Measurements from ENCODE around the gene SORCS2.

SORCS2 gene

DNA sequence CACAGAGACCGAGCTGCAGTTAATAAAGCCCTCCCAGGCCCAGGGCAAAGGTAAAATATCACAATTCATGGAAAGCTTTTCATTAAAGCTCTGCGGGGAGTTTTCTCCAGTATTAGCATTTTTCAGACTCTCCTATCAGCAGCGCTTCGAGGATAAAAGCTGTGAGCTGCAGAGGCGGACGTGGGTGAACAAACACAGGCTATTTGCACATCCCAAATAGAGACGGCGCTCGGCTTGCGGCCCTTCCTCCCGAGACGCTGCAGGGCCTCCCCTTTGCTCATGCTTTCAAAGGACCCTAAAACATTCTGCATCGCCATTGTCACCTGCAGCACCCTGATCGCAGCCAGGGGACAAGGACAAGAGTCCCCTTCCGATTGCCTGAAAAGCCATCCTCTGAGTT is 97.3 kb downstream of the SORCS2 start:
- DNase-seq (ENCODE audit: low read depth): no peak

DNA sequence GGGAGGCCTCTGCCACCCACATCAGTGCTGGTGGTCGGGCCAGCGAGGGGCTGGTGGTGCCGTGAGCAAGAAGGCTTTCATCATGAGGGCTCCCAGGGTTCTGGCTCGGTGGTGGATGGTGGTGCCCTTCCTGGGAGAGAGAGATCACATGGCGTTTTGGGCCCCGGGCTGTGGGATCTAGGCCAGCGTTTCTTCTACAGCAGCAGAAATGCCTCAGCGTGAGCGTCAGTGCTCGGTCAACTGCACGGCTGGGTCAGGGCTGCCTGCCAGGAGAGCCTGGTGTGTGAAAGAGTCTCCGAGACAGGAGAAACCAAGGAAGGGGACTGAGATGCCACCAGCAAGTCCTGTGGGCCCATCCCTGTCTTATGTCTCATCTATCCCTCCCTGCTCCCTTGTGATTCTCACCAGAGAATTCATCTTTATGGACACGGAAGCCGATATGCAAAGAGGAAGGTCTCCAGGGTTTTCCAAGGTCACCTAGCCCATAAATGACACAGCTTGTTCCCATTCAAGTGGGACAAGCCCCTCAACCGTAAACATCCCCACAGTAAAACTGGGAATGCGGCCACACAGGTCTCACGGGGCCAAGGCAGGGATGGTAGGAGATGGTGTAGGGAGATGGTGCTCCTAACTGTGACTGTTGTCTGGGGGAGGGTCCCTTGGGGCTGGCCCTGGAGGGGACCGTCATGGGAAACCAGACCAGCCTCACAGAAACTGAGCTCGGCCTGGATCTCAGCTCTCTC is 99.2 kb downstream of the SORCS2 start:
- DNase-seq (ENCODE audit: low read depth): no peak

DNA sequence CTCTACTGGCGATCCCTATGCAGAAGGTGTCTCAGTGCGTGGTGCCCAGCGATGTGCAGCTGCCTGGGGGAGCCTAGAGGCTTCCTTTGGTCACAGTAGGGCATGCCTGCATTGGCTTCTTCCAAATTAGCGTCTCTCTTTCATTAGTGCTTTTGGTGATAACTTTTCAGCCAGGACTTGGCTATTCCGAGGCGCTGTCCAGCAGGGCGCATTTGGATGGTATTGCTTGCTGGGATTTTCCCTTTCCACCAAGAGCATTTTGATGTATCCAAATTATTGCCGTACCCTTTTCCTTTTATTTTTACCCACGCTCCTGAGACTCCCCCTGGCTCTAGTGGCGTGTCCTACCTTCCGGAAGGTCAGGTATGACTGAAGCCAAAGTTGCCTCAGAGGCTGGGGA is 101.4 kb downstream of the SORCS2 start:
- DNase-seq (ENCODE audit: low read depth): no peak

DNA sequence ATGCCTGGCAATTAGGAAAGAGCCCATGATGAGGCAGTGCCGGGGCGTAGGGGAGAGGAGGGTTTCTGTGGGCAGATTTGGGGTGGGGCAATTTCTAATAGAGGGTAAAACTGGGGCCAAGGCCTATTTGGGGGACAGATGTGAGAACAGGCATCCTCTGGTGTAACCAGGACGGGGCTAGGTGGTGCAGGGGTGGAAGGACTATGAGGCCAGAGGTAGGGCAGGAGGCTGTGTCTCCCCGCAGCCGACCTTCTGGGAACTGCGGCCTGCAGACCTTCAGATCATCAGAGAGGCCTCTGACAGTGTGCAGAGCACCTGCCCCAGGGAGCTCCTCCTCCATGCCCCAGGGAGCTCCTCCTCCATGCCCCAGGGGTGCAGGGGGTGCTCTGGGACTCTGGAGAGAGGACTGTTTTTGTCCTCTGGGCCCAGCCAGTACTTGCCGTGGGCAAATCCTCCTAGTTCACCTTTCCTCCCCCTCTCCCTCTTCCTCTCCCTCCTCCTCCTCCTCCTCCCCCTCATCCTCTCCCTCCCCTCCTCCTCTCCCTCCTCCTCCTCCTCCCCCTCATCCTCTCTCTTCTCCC is 101.9 kb downstream of the SORCS2 start:
- no peak for DNase-seq (ENCODE audit: low read depth)

DNA sequence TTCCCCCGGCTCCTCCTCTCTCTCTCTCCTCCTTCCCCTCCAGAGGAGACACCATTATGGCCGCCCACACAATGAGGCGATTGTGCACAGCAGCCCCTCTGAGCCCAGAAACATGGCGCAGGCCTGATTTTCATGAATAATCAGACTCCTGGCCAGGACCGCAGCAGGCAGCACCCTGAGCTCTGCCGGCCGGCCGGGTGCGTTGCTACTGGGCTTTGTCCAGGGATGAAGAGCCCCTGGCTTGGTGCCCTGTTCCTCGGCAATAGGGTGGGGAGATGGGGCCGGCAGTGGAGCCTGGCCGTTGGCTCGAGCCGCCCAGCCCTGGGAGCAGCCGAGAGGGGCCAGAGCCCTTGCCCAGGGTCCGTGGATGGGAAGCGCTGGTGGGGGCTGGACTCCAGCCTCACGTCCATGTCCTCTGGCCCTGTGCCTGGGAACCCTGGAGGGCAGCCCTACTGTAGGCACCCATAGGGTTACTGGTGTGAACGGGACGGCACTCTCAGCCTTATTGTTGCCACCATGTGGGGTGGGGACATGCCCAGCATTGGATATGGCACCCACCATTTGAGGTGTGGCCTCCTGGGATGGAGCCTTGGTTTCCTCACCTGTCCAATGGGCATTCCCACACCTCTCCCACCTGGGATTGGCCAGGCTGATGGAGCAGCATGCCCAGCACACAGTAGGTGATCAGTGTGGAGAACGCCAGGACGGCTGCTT is 103.0 kb downstream of the SORCS2 start:
- no peak for DNase-seq (ENCODE audit: low read depth)

DNA sequence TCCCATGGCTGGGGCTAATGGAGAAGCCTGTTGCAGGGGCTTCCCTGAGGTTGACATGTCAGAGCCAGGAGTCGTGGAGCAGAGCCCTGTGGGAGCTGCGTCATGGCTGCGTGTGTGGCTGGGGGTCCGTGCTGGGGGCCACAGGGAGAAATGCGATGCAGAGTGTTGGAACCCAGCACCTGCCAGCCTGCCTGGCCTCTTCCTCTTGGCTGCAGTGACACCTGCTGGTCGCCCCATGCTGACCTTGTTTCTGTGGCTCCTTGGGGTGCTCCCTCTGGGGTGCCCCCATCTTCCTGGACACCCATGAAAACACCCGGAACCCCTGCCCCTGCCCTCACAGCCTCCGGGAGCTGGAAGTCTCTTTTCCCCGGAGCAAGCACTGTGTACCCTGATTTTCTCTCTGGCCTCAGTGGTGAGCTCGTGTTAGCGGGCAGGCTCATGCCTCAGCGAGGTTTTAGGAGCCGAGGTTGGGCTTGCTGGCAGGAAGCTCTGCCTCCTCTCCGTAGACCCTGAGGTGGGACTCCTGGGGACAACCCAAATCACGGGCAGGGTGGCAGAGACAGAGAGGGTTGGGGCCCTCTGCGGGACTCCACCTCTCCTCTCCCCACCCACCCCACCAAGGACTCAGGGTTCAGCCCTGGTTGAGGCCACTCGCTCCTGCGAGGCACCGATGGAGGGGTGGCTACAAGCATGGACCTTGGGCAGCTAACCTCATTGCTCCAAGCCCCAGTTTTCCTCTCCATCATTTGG is 103.7 kb downstream of the SORCS2 start:
- DNase-seq (ENCODE audit: low read depth): no peak

DNA sequence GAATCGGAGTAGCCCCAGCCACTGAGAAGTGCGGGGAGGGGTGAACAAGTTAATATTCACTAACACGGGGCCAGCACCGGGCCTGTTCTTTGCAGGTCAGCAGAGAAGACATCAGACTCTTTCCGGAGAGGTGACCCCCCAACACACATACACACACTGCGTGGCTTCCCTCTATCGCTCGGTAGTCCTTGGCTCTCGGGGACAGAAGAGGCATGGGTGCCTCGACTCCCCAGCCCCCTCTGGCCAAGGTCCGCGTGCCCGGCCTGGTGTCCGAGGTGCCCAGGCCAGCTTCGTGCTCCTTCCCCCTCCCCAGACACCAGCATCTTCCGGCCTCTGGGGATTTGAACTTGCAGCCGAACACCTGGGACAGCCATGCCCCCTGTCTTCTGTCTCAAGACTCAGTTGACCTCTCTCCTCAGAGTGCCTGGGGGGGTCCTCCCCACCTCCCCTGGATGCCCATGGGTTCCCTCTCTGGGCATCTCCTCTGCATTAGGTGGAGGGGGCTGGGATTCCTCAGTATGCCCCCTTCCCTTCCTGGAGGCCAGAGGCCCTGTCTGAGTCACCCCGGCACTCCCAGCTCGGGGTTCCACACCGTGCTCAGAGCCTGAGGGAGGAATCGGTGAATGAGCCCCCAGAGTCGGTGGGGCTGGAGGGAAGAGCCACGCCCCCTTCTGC is 104.5 kb downstream of the SORCS2 start:
- DNase-seq (ENCODE audit: low read depth): no peak

DNA sequence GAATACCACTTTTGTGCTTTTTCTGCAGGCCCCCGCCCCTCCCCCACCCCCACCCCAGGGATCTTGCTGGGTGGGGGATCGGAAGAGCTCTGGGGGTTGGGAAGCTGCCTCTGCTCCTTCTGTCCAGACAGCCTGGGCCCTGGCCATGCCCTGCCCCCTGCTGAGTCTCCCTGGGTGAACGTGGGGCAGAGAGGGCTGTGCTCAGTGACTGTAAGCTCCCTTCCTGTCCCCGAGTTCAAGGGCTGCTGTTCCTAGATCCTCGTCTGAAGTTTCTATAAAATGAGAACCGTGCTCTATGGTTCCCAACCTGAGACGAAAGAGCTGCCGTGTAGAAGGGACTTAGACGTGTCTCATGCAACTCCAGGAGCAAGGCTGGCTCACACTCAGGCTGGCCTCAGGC is 105.0 kb downstream of the SORCS2 start:
- DNase-seq (ENCODE audit: low read depth): no peak

DNA sequence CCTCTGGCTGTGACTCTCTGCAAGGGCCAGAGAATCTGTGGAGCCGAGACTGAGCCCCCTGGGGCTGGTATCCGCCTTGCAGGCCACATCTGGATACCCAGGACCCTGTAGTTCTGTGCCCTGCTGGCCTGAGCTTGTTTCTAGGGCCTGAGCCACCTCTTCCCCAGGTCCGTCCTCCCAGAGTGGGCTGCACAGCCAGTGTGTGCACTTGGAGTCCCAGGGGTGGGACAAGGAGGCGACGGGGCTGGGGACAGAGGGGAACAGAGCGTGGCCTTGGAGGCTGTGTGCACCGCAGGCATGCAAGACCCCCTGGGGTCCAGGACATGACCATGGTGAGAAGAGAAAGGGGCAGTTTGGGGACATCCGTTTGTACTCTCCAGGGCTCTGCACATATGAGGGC is 105.5 kb downstream of the SORCS2 start:
- no peak for DNase-seq (ENCODE audit: low read depth)

DNA sequence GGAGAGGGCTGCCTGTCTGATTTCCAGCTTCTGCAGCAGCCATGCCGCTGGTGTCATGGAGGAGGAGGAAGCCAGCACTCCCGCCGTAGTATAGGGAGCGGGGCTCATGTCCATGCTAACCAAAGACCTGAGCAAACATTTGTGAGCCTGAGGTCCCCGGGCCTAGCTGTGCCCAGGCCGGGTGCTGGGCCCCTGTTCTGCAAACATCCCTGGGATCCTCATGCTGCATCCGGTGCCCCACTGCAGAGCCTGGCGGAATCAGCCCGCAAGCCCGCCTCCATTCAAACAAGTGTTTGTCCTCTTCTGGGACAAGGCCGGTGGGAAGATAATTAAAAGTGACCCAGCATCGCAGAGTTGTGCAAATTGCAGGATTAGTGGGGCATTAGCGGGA is 106.3 kb downstream of the SORCS2 start:
- no peak for DNase-seq (ENCODE audit: low read depth)

DNA sequence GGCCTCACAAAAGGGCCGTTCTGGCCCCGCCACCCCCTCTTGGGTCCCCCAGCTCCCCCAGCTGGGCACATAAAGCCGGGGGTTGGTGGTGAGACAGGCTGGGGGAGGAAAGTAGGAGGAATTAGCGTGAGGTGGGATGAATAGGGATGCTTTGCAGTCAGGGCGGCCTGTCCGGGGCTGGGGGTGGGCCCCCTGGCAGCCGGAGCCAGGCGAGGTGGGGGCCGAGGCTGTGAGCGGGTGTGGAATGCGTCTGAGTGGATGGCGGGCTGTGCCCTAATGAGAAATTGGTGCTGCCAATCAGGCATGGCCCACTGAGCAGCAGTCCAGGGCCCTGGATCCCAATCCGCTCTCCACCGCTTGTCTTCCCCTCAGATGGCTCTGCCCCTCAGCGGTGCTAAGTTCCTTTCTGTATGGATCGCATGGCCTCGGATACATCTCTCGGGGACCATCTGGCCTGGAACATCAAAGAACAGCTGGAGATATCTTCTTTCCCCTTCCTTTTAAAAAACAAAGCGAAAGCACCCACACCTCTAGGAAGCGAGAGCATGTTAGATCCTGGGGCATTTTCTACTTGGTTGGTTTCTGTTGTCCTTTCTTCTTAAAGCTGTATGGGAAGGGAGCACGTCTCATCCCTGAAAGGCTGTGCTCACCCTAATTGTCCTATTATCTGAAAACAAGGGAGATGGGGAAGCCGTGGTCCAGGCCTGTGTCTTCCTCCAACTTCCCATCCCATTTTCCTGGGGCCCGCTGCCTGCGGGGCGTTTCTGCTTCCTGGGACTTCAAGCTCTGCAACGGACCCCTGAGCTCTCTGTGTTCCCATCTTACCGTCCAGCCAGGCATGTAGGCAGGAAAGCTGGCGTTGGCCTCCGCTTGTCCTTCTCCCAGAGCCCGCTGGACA is 106.9 kb downstream of the SORCS2 start:
- DNase-seq (ENCODE audit: low read depth): no peak

DNA sequence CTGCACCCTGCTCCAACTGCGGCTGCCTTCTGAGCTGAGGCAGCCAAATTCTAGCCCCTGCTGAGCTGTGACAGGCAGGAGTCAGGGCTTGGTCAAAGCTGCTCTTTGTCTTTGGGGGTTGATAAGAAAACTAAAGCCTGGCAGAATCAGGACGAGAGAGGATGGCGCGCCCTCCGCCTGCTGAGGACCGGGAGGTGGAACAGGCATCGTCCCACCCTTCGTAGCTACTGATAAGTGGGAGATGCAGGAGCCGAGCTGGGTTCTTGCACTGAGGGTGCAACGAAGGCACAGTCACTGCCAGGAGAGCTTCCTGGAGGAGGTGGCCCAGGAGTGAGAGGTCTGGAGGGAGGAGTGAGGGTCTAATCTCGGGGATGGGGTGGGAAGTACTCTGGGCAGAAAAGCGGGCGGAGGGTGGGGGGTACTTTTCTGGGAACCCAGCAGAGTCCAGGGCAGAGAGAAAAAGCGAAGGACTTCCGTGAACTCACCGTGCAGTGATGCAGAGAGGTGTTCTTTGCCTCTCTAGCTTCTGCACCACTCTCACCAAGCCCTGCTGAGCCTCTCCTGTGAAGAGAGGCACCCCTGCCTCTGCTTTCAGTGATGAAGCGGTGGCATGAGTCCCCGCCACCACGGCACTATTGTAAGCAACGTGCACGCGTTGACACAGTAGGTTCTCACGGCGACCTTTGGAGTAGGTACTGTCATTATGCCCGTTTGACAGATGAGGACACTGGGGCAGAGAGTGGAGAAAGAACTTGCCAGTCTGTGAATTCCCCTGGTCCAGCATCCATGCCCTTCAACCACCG is 107.8 kb downstream of the SORCS2 start:
- DNase-seq (ENCODE audit: low read depth): no peak

DNA sequence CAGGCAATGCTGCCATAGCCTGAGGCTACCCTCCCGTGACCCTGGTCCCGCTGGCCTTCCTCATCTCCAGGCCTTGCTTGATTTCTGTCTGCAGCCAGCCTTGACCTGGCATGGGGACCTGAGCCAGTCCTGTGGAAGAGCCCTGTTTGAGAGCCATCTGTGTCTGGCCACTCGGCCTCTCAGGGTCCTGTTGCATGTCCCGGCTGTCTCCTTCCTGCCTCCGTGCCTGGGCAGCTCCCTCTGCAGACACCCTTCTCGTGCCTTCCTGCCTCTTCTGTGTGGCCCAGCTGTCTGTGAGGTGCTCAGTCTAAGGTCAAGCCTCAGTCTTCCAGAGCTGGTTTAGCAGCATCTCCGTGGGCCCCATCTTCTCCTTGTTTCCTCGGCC is 108.4 kb downstream of the SORCS2 start:
- no peak for DNase-seq (ENCODE audit: low read depth)

DNA sequence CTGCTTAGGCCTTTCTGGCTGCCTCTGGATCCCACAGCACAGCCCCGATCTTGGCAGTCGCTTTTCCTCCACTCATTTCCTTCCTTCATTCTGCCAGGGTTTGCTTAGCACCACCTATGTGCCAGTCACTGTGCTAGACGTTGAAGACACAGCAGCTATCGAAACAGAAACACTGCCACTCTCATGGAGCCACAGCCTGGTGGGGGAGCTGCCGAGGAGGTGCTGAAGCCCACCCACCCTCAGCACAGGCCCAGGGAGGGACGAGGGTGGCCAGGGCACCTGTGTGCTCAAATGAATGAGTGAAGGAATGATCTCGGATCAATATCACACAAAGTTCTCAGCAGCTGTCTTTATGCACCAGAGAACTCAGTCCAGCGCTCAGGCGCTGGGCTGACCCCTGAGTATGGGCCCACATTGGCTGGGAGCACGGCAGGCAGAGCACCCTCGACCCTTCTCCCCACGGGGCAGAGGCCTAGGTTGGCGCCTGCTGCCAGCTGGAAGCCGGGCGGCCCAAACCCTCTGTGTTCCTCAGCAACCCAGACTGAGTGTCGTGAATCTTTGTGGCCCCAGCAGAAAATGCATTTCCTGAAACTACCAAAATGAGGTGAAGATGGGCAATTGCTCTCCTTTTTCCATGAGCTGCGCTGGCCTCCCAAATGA is 108.9 kb downstream of the SORCS2 start:
- no peak for DNase-seq (ENCODE audit: low read depth)

DNA sequence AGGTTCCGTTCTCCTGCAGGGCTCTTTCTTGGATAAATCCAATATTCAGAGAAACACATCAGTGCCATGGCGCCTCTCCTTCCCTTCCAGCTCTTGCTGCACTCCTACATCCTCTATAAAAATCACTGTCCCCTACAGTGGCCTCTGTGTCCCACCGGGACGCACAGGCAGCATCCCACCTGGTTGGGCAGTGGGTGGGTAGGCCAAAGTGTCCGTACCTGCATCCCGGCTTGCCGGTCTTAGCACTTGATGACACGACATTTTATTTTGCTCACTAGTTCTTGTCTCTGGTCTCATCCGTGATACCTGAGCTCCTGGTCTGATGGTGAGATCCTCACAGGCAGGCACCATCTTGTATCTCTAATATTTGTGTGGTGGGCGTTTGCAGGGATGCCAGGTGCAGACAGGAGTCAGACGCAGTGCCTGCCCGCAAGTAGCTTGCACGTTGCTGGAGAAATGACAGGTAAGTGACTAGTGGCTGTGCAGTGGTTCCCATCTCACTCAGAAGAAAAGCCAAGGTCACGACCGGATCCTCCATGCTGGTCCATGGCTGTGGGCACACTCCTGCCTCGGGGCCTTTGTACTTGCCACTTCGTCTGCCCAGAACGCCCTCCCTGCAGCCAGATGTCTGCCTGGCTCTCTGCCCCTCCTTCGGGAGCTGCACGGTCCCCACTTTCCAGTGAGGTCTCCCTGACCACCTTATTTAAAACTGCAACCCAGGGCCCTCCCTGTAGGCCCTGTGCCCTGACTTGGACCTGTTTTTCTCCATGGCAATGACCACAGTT is 109.7 kb downstream of the SORCS2 start:
- no peak for DNase-seq (ENCODE audit: low read depth)

DNA sequence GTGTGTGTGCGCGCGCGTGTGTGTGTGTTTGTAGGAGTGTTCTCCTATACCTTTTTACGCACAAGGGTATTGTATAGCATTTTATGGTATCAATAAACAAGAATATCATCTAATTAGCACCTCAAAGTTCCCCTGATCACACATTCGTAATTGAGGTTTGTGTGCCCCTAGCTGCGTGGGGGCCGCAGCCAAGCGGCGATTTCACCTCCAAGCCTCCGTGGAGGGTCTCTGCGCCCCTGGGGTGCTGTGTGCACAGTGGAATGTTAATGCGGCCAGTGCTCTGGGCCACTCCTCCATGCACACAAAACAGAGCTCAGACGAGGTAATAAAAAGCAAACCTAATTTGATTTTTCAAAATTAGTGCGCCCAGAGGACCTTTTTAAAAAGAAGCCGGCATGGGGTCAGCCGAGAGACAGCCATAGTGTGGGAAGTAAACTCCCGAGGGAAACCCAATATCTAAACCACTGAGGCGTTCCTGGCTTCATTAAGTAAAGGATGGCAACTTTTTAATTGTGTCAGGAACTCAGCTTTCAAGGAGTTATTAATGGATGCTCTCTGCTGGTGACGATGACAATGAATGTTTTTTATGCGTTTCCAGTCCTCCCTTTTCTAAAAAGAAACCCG is 110.6 kb downstream of the SORCS2 start:
- DNase-seq (ENCODE audit: low read depth): no peak

DNA sequence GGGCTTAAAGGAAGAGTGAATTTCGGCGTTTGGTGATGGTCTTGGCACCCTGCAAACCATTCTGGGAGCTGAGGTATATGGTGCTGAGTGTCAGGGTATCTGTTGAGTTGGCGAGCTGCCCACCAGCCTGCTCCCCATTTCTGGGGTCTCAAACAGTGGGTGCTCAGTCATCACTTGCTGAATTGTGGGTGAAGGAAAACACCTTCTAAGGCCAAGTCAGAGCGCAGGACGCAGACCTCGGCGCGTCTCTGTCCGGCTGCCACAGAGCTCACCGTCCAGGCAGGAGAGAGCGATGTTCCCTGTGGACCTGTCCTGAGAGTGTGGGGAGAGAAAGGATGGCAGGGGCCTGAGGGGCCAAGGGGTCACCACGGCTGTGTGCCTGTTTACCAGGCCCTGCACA is 111.2 kb downstream of the SORCS2 start:
- no peak for DNase-seq (ENCODE audit: low read depth)

DNA sequence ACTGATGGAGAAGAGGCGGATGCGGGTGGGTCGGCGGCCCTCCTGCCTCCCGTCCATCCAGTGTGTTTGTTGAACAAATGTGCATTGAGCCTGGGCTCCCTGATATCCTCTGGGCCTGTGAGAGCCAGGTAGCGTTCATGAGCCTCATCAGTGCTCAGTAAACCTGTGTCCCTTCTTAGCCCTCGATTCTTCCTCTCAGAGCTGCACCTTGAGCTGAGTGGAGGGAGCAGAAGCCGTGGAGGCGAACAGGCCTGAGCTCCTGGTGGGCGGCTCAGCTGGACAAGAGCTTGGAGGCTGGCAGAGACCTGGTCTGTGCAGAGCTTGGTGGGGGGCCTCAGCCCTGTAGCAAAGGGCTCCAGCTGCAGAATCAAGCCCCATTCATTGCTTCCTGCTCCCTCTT is 112.1 kb downstream of the SORCS2 start:
- no peak for DNase-seq (ENCODE audit: low read depth)
